ENCODE data around the gene SAMD4B. TPM values are rescaled to one million over a fixed set of nuclear protein-coding genes. Genes with fewer than 3 reads are reported as not detected.

The SAMD4B gene
- total and polyA plus RNA-seq, 7 donors: 28.4 to 83.6 (median 52.7) TPM

DNA sequence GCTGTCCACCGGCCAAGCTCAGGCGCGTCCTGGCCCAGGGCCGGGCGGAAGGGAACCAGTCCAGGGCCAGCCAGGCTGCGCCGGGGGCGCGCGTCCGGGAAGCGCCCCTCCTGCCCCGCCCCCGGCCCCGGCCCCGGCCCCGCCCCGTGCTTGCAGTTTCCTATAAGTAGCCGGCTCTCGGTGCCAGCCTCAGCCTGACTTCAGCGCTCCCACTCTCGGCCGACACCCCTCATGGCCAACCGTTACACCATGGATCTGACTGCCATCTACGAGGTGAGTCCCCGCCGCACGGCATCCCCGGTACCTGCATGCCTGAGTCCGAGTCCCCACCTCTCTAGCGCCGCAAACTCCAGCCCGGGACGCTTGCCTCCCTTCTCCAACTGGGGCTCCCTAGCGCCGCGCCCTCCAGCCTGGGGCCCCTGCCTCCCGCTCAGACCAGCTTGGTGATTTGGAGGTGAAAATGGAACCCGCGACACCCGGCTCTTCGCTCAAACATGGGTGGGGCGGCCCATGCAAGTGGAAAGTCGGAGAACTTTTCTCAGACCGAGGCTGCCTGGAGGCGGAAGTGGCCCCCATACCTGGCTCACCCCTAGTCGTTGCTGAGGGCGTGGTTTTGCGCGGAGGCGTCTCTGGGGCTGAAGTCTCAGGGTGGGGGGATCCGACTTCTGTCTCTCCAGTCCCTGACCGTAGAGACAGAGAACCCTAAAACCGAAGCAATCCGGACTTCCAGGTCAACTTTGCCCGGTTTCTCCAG is 64.6 kb downstream of the SAMD4B start, which contains the start of gene ZFP36:
Gene ZFP36, plus strand, starts transcription at position 192 of the 754 bp plus-strand sequence. Its CDS starts 58 bp downstream, at position 250.
- Histone ChIP-seq H3K9me3 (no peaks in the 10 kb centered on the region), H3K4me3 (peak within 1 kb of the TSS; percentile 76 to 99 (median 90)), H3K4me1 (peaks cover 0 to 59% (median 49%) of the 10 kb centered on the region in 4 donors), H3K27me3 (no peaks in the 10 kb centered on the region), H3K27ac (peak within 1 kb of the TSS; percentile 100), H3K36me3 (peaks cover 12 to 22% (median 17%) of the 10 kb centered on the region in 4 donors)
- intact Hi-C loops (cut with DNase I): loop anchor here (10.0 kb wide), 2 partner anchors 752 to 1308 kb away; partner anchors contain the start of genes COQ8B and ITPKC
- 0 to 1% methylated on average over 56 of the region's 56 CpGs for WGBS, 2 donors
- DNase-seq: peak; percentile 98
- TF ChIP-seq, protein P1, sequence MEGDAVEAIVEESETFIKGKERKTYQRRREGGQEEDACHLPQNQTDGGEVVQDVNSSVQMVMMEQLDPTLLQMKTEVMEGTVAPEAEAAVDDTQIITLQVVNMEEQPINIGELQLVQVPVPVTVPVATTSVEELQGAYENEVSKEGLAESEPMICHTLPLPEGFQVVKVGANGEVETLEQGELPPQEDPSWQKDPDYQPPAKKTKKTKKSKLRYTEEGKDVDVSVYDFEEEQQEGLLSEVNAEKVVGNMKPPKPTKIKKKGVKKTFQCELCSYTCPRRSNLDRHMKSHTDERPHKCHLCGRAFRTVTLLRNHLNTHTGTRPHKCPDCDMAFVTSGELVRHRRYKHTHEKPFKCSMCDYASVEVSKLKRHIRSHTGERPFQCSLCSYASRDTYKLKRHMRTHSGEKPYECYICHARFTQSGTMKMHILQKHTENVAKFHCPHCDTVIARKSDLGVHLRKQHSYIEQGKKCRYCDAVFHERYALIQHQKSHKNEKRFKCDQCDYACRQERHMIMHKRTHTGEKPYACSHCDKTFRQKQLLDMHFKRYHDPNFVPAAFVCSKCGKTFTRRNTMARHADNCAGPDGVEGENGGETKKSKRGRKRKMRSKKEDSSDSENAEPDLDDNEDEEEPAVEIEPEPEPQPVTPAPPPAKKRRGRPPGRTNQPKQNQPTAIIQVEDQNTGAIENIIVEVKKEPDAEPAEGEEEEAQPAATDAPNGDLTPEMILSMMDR (IDR thresholded peaks at IDR 0.05): no peak
- peak; percentile 100 for TF ChIP-seq POLR2AphosphoS5 (IDR thresholded peaks at IDR 0.05)
- TF ChIP-seq POLR2A (IDR thresholded peaks at IDR 0.05): peak; percentile 99 to 100
- TF ChIP-seq EP300 (IDR thresholded peaks at IDR 0.05): peak in 1 of 4 donors; percentile 27

DNA sequence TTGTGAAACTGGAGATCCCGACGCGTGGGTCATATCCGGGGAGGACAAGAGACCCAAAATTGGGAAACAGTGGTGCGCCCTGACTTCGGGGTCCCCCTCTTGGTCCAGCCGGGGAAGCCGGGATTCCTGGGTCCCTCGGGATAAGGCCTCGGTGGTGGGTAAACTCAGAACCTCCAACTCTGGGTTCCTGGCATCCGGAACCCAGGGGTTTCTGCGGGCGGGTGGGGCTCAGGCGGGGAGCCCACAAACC is 65.1 kb downstream of the SAMD4B start:
- no peaks in the 10 kb centered on the region for H3K27me3 ChIP-seq
- peaks cover 12 to 22% (median 17%) of the 10 kb centered on the region in 4 donors for H3K36me3 ChIP-seq
- 0% methylated on average over 14 of the region's 14 CpGs for WGBS, 2 donors
- H3K4me1 ChIP-seq: peaks cover 0 to 56% (median 44%) of the 10 kb centered on the region in 4 donors
- H3K9me3 ChIP-seq: no peaks in the 10 kb centered on the region
- peak overlapping the region; percentile 76 to 99 (median 90) for H3K4me3 ChIP-seq
- no peak for TF ChIP-seq POLR2A (IDR thresholded peaks at IDR 0.05)
- TF ChIP-seq EP300 (IDR thresholded peaks at IDR 0.05): no peak
- TF ChIP-seq, protein P1 (IDR thresholded peaks at IDR 0.05): no peak
- no peak for TF ChIP-seq POLR2AphosphoS5 (IDR thresholded peaks at IDR 0.05)
- DNase-seq: peak; percentile 83
- intact Hi-C loops (cut with DNase I): loop anchor here (10.0 kb wide), 2 partner anchors 753 to 1307 kb away; partner anchors contain the start of genes COQ8B and ITPKC
- H3K27ac ChIP-seq: peak overlapping the region; percentile 100

DNA sequence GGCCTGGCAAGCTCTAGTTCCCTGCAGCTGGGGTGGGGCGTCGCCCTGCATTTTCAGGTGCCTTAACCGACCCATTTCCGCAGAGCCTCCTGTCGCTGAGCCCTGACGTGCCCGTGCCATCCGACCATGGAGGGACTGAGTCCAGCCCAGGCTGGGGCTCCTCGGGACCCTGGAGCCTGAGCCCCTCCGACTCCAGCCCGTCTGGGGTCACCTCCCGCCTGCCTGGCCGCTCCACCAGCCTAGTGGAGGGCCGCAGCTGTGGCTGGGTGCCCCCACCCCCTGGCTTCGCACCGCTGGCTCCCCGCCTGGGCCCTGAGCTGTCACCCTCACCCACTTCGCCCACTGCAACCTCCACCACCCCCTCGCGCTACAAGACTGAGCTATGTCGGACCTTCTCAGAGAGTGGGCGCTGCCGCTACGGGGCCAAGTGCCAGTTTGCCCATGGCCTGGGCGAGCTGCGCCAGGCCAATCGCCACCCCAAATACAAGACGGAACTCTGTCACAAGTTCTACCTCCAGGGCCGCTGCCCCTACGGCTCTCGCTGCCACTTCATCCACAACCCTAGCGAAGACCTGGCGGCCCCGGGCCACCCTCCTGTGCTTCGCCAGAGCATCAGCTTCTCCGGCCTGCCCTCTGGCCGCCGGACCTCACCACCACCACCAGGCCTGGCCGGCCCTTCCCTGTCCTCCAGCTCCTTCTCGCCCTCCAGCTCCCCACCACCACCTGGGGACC is 65.6 kb downstream of the SAMD4B start:
- H3K4me3 ChIP-seq: peak overlapping the region; percentile 76 to 99 (median 90)
- no peaks in the 10 kb centered on the region for H3K9me3 ChIP-seq
- DNase-seq: peak; percentile 84
- H3K36me3 ChIP-seq: peaks cover 12 to 22% (median 17%) of the 10 kb centered on the region in 4 donors
- intact Hi-C loops (cut with DNase I): loop anchor here (10.0 kb wide), 2 partner anchors 753 to 1307 kb away; partner anchors contain the start of genes COQ8B and ITPKC
- no peaks in the 10 kb centered on the region for H3K27me3 ChIP-seq
- peaks cover 0 to 51% (median 40%) of the 10 kb centered on the region in 4 donors for H3K4me1 ChIP-seq
- no peak for TF ChIP-seq EP300 (IDR thresholded peaks at IDR 0.05)
- peak; percentile 53 to 91 (median 78) for TF ChIP-seq POLR2AphosphoS5 (IDR thresholded peaks at IDR 0.05)
- H3K27ac ChIP-seq: peak overlapping the region; percentile 100
- WGBS, 2 donors: 1 to 11% methylated on average over 40 of the region's 40 CpGs

DNA sequence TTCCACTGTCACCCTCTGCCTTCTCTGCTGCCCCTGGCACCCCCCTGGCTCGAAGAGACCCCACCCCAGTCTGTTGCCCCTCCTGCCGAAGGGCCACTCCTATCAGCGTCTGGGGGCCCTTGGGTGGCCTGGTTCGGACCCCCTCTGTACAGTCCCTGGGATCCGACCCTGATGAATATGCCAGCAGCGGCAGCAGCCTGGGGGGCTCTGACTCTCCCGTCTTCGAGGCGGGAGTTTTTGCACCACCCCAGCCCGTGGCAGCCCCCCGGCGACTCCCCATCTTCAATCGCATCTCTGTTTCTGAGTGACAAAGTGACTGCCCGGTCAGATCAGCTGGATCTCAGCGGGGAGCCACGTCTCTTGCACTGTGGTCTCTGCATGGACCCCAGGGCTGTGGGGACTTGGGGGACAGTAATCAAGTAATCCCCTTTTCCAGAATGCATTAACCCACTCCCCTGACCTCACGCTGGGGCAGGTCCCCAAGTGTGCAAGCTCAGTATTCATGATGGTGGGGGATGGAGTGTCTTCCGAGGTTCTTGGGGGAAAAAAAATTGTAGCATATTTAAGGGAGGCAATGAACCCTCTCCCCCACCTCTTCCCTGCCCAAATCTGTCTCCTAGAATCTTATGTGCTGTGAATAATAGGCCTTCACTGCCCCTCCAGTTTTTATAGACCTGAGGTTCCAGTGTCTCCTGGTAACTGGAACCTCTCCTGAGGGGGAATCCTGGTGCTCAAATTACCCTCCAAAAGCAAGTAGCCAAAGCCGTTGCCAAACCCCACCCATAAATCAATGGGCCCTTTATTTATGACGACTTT is 66.4 kb downstream of the SAMD4B start:
- Histone ChIP-seq H3K27me3 (no peaks in the 10 kb centered on the region), H3K27ac (peak overlapping the region; percentile 100), H3K4me3 (peak overlapping the region; percentile 76 to 99 (median 90)), H3K36me3 (peaks cover 12 to 22% (median 17%) of the 10 kb centered on the region in 4 donors), H3K4me1 (peaks cover 0 to 47% (median 38%) of the 10 kb centered on the region in 4 donors), H3K9me3 (no peaks in the 10 kb centered on the region)
- intact Hi-C loops (cut with DNase I): loop anchor here (10.0 kb wide), 2 partner anchors 754 to 1306 kb away; partner anchors contain the start of genes COQ8B and ITPKC
- DNase-seq: peak; percentile 73
- WGBS, 2 donors: 4 to 24% methylated on average over 20 of the region's 20 CpGs
- peak in 1 of 2 donors; percentile 20 for TF ChIP-seq POLR2A (IDR thresholded peaks at IDR 0.05)
- TF ChIP-seq POLR2AphosphoS5 (IDR thresholded peaks at IDR 0.05): peak; percentile 47 to 86 (median 78)
- TF ChIP-seq EP300 (IDR thresholded peaks at IDR 0.05): peak in 1 of 4 donors; percentile 37
- TF ChIP-seq, protein P1 (IDR thresholded peaks at IDR 0.05): no peak
